DMS114 treated with DMSO at 0.1 percent for 48 hours (cell line): ENCODE data around the gene CCDC194.
A peak's percentile ranks its signal among the peaks of the same experiment; 100 is the strongest.
"Not testable (repeated sequence)": the region's sequence is repeated elsewhere in the genome, so short reads cannot be mapped to it uniquely, and the experiment has no call there.

Source experiments
- DNase-seq: peaks from one replicate; lab custom pipeline; 2025; ENCODE audit not compliant: unreplicated experiment; lab: John Stamatoyannopoulos, UW

Gene CCDC194

GRCh38 chr19:17376935-17377600, 16.9 kb downstream of the CCDC194 start, which contains the start of gene PLVAP:
Gene PLVAP (minus strand): TSS chr19:17377342. CDS start chr19:17377288, 54 bp downstream.
- no peak for DNase-seq

DNA sequence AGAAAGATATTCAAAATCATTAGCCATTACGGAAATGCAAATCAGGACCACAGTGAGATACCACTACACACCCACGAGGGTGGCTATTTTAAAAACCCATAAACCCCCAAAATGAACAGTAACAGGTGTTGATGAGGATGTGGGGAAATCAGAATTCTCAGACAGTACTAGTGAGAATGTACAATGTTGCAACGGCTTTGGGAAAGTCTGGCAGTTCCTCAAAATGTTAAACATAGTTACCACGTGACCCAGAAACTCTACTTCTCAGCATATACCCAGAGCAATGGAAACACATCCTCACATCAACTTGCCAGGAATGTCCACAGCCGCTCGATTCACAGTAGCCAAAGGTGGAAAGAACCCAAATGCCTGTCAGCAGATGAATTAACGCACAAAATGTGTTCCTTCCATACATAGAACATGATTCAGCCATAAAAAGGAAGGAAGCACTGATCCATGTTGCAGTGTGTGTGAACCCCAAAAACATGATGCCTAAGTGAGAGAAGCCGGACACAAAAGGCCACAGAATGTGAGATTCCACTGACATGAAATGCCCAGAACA, 23.9 kb downstream of the CCDC194 start:
- DNase-seq, result no peak

GRCh38 chr19:17365361-17365760, 28.6 kb downstream of the CCDC194 start:
- DNase-seq, result no peak

DNA sequence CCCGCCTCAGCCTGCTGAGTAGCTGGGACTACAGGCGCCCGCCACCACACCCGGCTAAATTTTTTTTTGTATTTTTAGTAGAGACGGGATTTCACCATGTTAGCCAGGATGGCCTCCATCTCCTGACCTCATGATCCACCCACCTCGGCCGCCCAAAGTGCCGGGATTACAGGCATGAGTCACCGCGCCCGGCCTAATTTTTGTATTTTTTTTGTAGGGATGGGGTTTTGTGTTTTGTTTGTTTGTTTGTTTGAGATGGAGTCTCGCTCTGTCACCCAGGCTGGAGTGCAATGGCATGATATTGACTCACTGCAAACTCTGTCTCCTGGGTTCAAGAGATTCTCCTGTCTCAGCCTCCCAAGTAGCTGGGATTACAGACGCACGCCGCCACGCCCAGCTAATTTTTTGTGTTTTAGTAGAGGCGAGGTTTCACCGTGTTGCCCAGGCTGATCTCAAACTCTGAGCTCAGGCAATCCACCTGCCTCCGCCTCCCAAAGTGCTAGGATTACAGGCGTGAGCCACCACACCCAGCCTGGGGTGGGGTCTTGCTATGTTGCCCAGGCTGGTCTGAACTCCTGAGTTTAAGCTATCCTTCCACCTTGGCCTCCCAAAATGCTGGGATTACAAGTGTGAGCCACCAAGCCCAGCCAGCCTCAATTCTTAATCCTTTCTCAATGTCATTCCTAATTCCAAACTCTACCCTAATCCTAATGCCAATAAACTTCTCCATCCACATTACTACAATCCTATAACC, 30.0 kb downstream of the CCDC194 start:
- DNase-seq, result not testable (repeated sequence)

- DNase-seq, result no peak
Observed at GRCh38 chr19:17359905-17360800, 33.8 kb downstream of the CCDC194 start.

DNA sequence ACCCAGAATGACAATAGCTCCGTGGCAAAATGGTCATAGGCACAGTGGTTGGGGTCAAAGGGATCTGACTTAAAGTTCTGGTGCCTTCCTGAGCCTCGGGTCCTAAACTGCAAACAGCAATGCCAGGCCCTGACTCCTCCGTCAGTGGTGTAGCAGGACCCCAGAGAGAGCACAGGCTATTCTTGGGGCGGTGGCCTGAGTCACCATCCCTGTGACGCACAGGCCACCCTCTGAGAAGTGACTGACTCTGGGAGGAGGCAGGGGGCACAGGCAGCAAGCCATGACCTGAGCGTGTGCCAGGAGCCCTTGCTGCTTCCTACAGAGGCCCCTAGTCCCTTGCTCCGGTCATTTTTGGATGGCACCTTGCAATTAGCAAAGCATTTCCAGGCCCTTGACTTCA, 35.6 kb downstream of the CCDC194 start:
- DNase-seq, result no peak

GRCh38 chr19:17357724-17358123, 36.3 kb downstream of the CCDC194 start:
- no peak for DNase-seq

GRCh38 chr19:17357078-17357666, 36.8 kb downstream of the CCDC194 start:
- DNase-seq, result no peak

DNA sequence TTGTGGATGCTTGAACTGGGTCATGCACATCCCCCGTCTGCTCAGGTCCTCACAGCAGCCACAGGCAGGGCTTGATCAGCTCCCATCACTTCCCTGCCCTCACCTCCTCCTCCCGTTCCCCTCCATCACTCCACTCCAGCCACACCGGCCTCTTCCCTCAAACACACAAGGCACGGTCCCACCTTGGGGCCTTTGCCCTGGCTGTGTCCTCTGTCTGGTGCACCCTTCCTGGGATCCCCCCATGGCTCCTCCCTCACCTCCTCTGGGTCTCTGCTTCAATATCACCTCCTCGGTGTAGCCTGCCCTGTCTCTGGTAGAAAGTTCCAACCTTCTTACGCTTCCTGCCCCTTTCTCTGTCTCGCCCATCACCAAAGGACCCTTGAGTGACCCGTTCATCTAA, 40.6 kb downstream of the CCDC194 start:
- no peak for DNase-seq

DNA sequence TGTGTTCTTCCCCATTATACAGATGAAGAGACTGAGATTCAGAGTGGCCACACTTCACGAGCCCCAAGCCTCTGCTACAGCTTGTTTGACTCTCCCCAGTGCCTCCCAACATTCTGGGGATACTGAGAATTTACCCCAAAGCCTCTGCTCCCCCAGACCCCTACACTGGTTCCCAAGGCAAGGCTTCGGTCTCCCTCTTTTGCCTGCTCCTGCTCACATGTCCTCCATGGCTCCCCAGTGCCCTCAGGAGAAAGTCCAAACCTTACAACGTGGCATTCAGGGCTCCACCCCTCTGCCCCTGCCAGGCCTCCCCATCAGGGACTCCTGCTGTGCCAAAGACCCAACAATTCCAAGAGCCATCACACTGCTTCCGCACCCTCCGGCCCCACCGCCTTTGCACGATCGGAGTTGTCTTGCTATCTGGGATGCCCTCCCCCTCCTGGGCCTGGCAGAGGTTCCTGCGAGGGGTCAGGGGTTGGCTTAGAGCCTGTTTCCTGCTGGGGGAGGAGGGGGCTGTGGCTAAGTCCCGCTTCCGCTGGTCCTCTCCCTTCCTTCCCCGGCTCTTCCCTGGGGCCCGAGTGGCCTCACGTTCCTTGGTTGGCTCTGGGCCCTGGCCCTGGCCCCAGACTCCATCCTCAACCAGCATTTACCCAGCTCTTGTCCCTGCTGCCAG, 41.3 kb downstream of the CCDC194 start:
- no peak for DNase-seq

DNA sequence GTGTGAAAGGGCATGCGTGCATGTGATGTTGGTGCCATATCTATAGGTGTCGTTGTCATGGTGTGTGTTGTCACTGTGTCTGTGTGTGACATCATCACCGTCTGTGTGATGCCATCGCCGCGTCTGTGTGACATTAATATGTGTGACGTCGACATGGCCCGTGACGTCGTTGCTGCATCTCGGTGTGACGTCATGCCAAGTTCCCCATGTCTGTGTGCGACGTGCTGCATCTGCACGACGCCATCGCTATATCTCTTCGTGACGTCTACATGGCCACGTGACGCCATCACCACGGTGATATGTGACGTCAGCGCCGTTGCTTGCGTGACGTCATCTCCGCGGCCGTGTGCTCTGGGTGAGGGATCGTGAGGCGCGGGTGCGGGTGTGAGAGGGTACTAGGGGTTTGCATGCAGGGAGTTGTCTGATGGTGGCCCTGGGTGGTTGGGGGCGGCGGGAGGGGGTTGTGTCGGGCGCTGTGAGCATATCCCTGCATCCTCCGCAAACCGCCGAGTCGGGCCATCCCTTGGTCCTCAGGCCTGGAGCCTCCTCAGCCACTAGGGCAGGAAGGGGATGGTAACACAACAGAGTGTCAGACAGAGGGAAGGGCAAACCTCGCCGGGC, 42.1 kb downstream of the CCDC194 start:
- no peak for DNase-seq

GRCh38 chr19:17348700-17349099, 45.3 kb downstream of the CCDC194 start:
- no peak for DNase-seq

- DNase-seq, result no peak
Observed at GRCh38 chr19:17347877-17348276, 46.1 kb downstream of the CCDC194 start.

- DNase-seq, result no peak
Observed at GRCh38 chr19:17347361-17347760, 46.6 kb downstream of the CCDC194 start.

DNA sequence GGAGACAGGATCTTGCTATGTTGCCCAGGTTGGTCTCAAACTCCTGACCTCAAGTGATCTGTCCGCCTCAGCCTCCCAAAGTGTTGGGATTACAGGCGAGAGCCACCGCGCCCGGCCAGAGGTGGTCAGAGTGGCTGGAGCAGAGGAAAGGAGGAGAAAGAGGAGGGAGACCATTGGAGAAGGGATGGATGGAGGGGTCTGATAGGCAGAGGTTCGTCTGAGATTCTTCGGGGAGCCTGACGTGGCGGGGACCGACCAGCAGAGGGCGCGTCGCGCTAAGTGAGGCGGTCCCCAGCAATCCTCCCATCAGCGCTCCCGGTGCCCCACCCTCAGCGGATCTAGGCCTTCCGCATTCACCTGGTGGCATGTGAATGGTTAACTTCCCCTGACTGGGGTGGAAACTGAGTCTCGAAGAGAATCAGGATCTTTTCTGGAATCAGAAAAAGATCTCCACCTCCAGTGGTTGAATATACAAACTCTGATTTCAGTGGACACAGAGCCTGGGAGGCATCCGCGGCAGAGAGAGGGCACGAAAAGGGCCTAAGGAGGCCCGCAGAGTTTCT, 47.8 kb downstream of the CCDC194 start:
- DNase-seq, result peak; percentile 68

DNA sequence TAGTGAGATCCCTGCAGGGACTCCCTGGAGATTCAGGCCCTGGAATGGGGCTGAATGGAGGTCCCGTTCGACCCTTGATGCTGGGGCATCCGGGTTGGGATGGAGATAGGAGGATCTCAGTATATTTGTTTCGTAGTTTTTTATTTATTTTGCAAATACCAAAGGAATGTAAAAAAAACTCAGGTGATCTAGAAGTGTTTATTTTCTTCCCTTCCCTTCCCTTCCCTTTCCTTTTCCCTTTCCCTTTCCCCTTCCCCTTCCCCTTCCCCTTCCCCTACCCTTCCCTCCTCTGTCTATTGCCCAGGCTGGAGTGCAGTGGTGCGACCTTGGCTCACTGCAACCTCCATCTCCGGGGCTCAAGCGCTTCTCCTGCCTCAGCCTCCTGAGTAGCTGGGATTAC, 52.2 kb downstream of the CCDC194 start:
- DNase-seq, result no peak

DNA sequence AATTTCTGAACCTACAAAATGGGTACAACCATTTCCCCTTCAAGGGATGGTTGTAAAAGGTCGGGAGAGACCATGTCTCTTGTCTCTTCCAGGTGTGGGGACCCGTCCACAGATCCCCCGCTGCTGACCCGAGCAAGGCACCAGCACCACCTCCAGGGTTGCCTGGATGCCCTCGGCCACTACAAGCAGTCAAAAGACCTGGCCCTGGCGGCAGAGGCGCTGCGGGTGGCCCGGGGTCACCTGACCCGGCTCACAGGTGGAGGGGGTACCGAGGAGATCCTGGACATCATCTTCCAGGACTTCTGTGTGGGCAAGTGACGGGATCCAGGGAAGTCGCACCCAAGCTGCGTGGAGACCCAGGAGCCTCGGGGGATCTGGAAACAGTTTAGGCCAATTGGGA, 52.6 kb downstream of the CCDC194 start:
- no peak for DNase-seq

- DNase-seq, result no peak
Observed at GRCh38 chr19:17340871-17341357, 53.1 kb downstream of the CCDC194 start.
